HepG2 (cell line): Measurements from ENCODE around the gene PLCB1. TPM values are rescaled to one million over a fixed set of nuclear protein-coding genes. Genes with fewer than 3 reads are reported as not detected.

ENCODE experiments used
- ATAC-seq: fragments of 200-7000 bp; cut with Tn5 transposase; 3 replicates; pipeline ENCODE4 v1.9.1; 2020; ENCODE audit warnings: mild to moderate bottlenecking, moderate library complexity
- BruUV-seq: library from RNA; stranded (reverse); fragments of 400-500 nt; replicated peaks from 2 replicates; lab custom pipeline; 2021; lab: Mats Ljungman, UMichigan
- CTCF ChIA-PET: fragments of 300-600 bp; formaldehyde crosslinking; extraction: SDS; loops from one replicate; lab custom pipeline; 2021; ENCODE audit warnings: low total read pairs, inconsistent platforms, low intra/inter-chr PET ratio; lab: Yijun Ruan, JAX
- POLR2A ChIA-PET: fragments of 350-600 bp; sonication (Branson Sonifier 250); formaldehyde crosslinking; loops from one replicate; lab custom pipeline; 2020; ENCODE audit warnings: antibody characterized with exemption, inconsistent platforms; lab: Yijun Ruan, JAX
- DNase-seq: peaks from one replicate; pipeline ENCODE4 v3.0.0-alpha.2; 2015; ENCODE audit warnings: low spot score
- FAIRE-seq: peaks from 3 replicates; lab custom pipeline; 2011; peaks lifted over from hg19 to GRCh38; lab: Jason Lieb, UNC
- H2AFZ ChIP-seq: one replicate; pipeline ENCODE4 v1.6.1; 2011; ENCODE audit warnings: low read length, inconsistent platforms
- H3K27ac ChIP-seq: fragments of 300-600 bp; 3 replicates; pipeline ENCODE4 v1.8.0; 2011; ENCODE audit warnings: mixed run types, mild to moderate bottlenecking, mixed read lengths, low read length, inconsistent platforms; ENCODE audit not compliant: insufficient read depth; ENCODE audit errors: extremely low read length
- H3K27me3 ChIP-seq, 2 experiments: fragments of 200-600 bp in 1 of 2; 2 replicates in 1 of 2; 3 replicates in 1 of 2; pipeline versions ENCODE4 v1.6.0 to v1.8.0; 2011; ENCODE audit warnings: low read length in 2 of 2, mild to moderate bottlenecking in 2 of 2, moderate library complexity in 2 of 2, inconsistent platforms in 1 of 2; ENCODE audit not compliant: insufficient read depth in 2 of 2, control insufficient read depth in 1 of 2
- H3K36me3 ChIP-seq, 2 experiments: fragments of 200-600 bp in 1 of 2; replicated peaks in 1 of 2; 2 replicates in 1 of 2; 3 replicates in 1 of 2; pipeline versions ENCODE4 v1.5.1 to v1.8.0; 2011; ENCODE audit warnings: low read length in 2 of 2, inconsistent platforms in 1 of 2; ENCODE audit not compliant: insufficient read depth in 2 of 2, control insufficient read depth in 1 of 2
- H3K4me1 ChIP-seq: 2 replicates; pipeline ENCODE4 v1.5.1; 2012; ENCODE audit warnings: low read length, inconsistent platforms; ENCODE audit not compliant: insufficient read depth
- H3K4me2 ChIP-seq: 2 replicates; pipeline ENCODE4 v1.6.0; 2011; ENCODE audit warnings: low read depth, low read length, inconsistent platforms
- H3K4me3 ChIP-seq, 3 experiments: fragments of 200-600 bp in 1 of 3; sonication (generic), shearing (Covaris generic) in 1 of 3; replicated peaks in 1 of 3; 2 replicates each; pipeline ENCODE4 v1.5.1; 2011 to 2016; ENCODE audit warnings: low read length in 3 of 3, inconsistent platforms in 2 of 3, low read depth in 2 of 3, mild to moderate bottlenecking in 2 of 3, control low read depth in 1 of 3, mixed read lengths in 1 of 3; ENCODE audit not compliant: insufficient read depth in 1 of 3
- H3K79me2 ChIP-seq: one replicate; pipeline ENCODE4 v1.6.1; 2011; ENCODE audit warnings: low read length, inconsistent platforms; ENCODE audit not compliant: insufficient read depth
- H3K9ac ChIP-seq: 2 replicates; pipeline ENCODE4 v1.6.0; 2011; ENCODE audit warnings: mild to moderate bottlenecking, low read depth, low read length, inconsistent platforms; ENCODE audit not compliant: insufficient read depth
- H3K9me3 ChIP-seq: 2 replicates; pipeline ENCODE4 v1.5.1; 2012; ENCODE audit warnings: mild to moderate bottlenecking, low read length
- H4K20me1 ChIP-seq: 2 replicates; pipeline ENCODE4 v1.6.0; 2011; ENCODE audit warnings: inconsistent platforms, mild to moderate bottlenecking, low read length, moderate library complexity; ENCODE audit not compliant: insufficient read depth
- ADNP ChIP-seq: sonication (generic); formaldehyde crosslinking; IDR thresholded peaks from 2 replicates; pipeline ENCODE4 v1.4.0; 2020; ENCODE audit warnings: missing genetic modification reagents
- FOXA1 ChIP-seq, 2 experiments: fragments of 450-650 bp in 1 of 2; sonication (generic) in 1 of 2; formaldehyde crosslinking in 1 of 2; IDR thresholded peaks; 2 replicates each; pipeline versions ENCODE4 v1.4.0 to v1.6.1; 2016 to 2020; ENCODE audit warnings: missing genetic modification reagents in 1 of 2
- HNF4G ChIP-seq, 2 experiments: sonication (generic) in 1 of 2; formaldehyde crosslinking in 1 of 2; IDR thresholded peaks; 2 replicates each; pipeline versions ENCODE4 v1.4.0 to v1.6.1; 2011 to 2020; ENCODE audit warnings: borderline replicate concordance in 2 of 2, low read depth in 2 of 2, mild to moderate bottlenecking in 2 of 2, low read length in 1 of 2, missing genetic modification reagents in 1 of 2, moderate library complexity in 1 of 2
- IRX3 ChIP-seq: sonication (generic); formaldehyde crosslinking; IDR thresholded peaks from 2 replicates; pipeline ENCODE4 v1.8.1; 2023; ENCODE audit warnings: mild to moderate bottlenecking, low read depth, missing genetic modification reagents, borderline replicate concordance
- MAFK ChIP-seq, 2 experiments: IDR thresholded peaks in 1 of 2; conservative IDR thresholded peaks in 1 of 2; 2 replicates each; pipeline ENCODE4 v1.6.1; 2011; ENCODE audit warnings: improper control_type of control experiment in 2 of 2, low read length in 2 of 2
- PHF5A ChIP-seq: IDR thresholded peaks from one replicate; pipeline ENCODE4 v1.6.1; 2018; ENCODE audit warnings: low read depth, missing genetic modification reagents; ENCODE audit not compliant: unreplicated experiment
- RARA ChIP-seq: IDR thresholded peaks from 2 replicates; pipeline ENCODE4 v1.6.1; 2016; ENCODE audit warnings: missing genetic modification reagents, missing compliant biosample characterization
- ZNF180 ChIP-seq: sonication (generic); formaldehyde crosslinking; IDR thresholded peaks from 2 replicates; pipeline ENCODE4 v1.4.0; 2020; ENCODE audit warnings: low read depth, missing genetic modification reagents, borderline replicate concordance
- ZSCAN22 ChIP-seq: sonication (generic); formaldehyde crosslinking; IDR thresholded peaks from 2 replicates; pipeline ENCODE4 v1.4.0; 2020; ENCODE audit warnings: mild to moderate bottlenecking, missing genetic modification reagents
- ZSCAN30 ChIP-seq: sonication (generic); formaldehyde crosslinking; IDR thresholded peaks from 2 replicates; pipeline ENCODE4 v1.5.0; 2020; ENCODE audit warnings: mild to moderate bottlenecking, missing genetic modification reagents
- WGBS: methylation state at CpG from one replicate; pipeline ENCODE4 v1.1.6; 2017; ENCODE audit warnings: low lambda C conversion rate; 5-methylcytosine and 5-hydroxymethylcytosine counted together
- in situ Hi-C: cut with HindIII; loops from 2 replicates; pipeline ENCODE4 v1.10.0; 2017; ENCODE audit warnings: low pct_unique_long_range_greater_than_20kb; ENCODE audit not compliant: extremely low pct_ligation_motif_present
- intact Hi-C: fragments of 100-400 bp; cut with micrococcal nuclease; formaldehyde crosslinking; loops from one replicate; pipeline ENCODE4 v1.10.0; 2022; ENCODE audit not compliant: unreplicated experiment
- polyA plus RNA-seq, 8 experiments: library from polyadenylated mRNA; depleted of rRNA in 3 of 8; stranded (reverse) in 7 of 8; unstranded in 1 of 8; fragments of >200 nt; fragmentation: Illumina TruSeq in 4 of 8; extraction: Trizol in 4 of 8; gene quantifications; 2 replicates each; pipeline versions ENCODE4 v1.2.1 to v1.2.3, GENCODE V29; 2011 to 2016; ENCODE audit warnings: low read depth in 4 of 8, missing spikeins in 1 of 8, mixed read lengths in 1 of 8; ENCODE audit not compliant: insufficient read depth in 1 of 8
- total RNA-seq, 5 experiments: library from RNA; depleted of rRNA; stranded (reverse); fragments of >200 nt; fragmentation: Illumina TruSeq; extraction: Trizol; gene quantifications; 2 replicates each; pipeline ENCODE4 v1.2.3, GENCODE V29; 2016; ENCODE audit warnings: low read depth in 1 of 5
- TF ChIP-seq, protein P1 (sequence below): sonication (generic); formaldehyde crosslinking; conservative IDR thresholded peaks from 2 replicates; pipeline ENCODE4 v1.8.1; 2023; ENCODE audit warnings: missing genetic modification reagents
- TF ChIP-seq, protein P2 (sequence below): IDR thresholded peaks from 2 replicates; pipeline ENCODE4 v1.6.1; 2016; ENCODE audit warnings: missing genetic modification reagents, missing compliant biosample characterization

Gene PLCB1
- total and polyA plus RNA-seq, 2 of the 13 experiments (the other 11 are each of a cell fraction or from before 2014, with no cell fraction given), result 42.4 to 55.9 TPM

DNA sequence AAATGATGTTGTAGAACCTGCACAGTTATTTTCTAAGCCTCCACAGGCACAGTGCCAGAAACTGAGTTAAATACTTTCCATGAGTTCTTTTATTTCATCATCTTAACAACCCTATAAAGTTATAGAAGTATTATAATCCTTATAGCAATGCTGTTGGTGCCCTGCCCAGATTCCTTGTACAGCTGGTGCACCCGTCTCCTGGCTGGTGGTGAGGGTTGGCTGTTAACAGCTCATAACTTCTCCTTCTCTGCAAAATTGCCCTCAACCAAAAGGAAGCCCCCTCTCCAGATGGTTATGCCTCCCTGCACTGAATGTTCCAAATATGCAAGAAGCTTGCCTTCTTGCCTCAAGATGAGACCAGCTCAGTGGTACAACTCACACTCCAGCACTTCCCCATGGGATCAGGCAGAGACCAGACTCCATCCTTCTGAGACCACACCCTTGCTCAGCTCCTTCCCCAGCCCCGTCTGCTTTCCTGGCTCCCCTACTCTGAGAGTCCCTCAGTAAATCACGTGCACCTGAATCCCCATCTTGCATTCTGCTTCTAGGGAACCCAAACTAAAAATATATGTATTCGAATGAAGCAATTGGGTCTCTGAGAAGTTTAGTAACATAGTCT is 632.4 kb downstream of the PLCB1 start:
- no peak overlapping the region for H3K4me2 ChIP-seq
- H2AFZ ChIP-seq, result no peak overlapping the region
- no peak for FAIRE-seq
- no peaks in the 10 kb centered on the region for H3K4me1 ChIP-seq
- intact Hi-C loops, result no loop called here
- H4K20me1 ChIP-seq, result no peaks in the 10 kb centered on the region
- no TSS peak for BruUV-seq
- CTCF ChIA-PET, result no interaction called here
- no peak for ATAC-seq
- no peak overlapping the region for H3K4me3 ChIP-seq
- DNase-seq, result no peak
- POLR2A ChIA-PET, result no interaction called here
- peaks cover 19 to 54% of the 10 kb centered on the region in 2 experiments for H3K36me3 ChIP-seq
- no peaks in the 10 kb centered on the region for H3K27me3 ChIP-seq
- H3K9me3 ChIP-seq, result no peaks in the 10 kb centered on the region
- TF ChIP-seq ZNF180 (CRISPR knock-in tag) (no peak), ADNP (CRISPR knock-in tag) (no peak), FOXA1 (IDR thresholded peaks at IDR 0.05) (no peak), FOXA1 (CRISPR knock-in tag; IDR thresholded peaks at IDR 0.05) (no peak), ZSCAN22 (CRISPR knock-in tag) (no peak), PHF5A (CRISPR knock-in tag) (no peak), HNF4G (IDR thresholded peaks at IDR 0.05; ENCODE audit: borderline replicate concordance, low read depth, low read length) (no peak), HNF4G (CRISPR knock-in tag; IDR thresholded peaks at IDR 0.05; ENCODE audit: borderline replicate concordance, low read depth) (no peak), MAFK (conservative IDR thresholded peaks at IDR 0.05 in 1 of 2, IDR thresholded peaks at IDR 0.05 in 1 of 2; ENCODE audit: low read length in 2 of 2) (no peak), ZSCAN30 (CRISPR knock-in tag) (no peak), IRX3 (CRISPR knock-in tag) (no peak), RARA (CRISPR knock-in tag) (no peak)
- TF ChIP-seq, protein P1, sequence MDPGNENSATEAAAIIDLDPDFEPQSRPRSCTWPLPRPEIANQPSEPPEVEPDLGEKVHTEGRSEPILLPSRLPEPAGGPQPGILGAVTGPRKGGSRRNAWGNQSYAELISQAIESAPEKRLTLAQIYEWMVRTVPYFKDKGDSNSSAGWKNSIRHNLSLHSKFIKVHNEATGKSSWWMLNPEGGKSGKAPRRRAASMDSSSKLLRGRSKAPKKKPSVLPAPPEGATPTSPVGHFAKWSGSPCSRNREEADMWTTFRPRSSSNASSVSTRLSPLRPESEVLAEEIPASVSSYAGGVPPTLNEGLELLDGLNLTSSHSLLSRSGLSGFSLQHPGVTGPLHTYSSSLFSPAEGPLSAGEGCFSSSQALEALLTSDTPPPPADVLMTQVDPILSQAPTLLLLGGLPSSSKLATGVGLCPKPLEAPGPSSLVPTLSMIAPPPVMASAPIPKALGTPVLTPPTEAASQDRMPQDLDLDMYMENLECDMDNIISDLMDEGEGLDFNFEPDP (CRISPR knock-in tag), result no peak
- TF ChIP-seq, protein P2, sequence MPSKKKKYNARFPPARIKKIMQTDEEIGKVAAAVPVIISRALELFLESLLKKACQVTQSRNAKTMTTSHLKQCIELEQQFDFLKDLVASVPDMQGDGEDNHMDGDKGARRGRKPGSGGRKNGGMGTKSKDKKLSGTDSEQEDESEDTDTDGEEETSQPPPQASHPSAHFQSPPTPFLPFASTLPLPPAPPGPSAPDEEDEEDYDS (CRISPR knock-in tag), result no peak
- no peak overlapping the region for H3K27ac ChIP-seq
- in situ Hi-C loops, result no loop called here
- H3K79me2 ChIP-seq, result no peaks in the 10 kb centered on the region
- 99% methylated on average over 4 of the region's 4 CpGs for WGBS
- H3K9ac ChIP-seq, result no peak overlapping the region
